ENCODE data around the gene ABCC10. TPM values are rescaled to one million over a fixed set of nuclear protein-coding genes. Genes with fewer than 3 reads are reported as not detected.
"Not testable (repeated sequence)": the region's sequence is repeated elsewhere in the genome, so short reads cannot be mapped to it uniquely, and the experiment has no call there.

ABCC10 gene
- total RNA-seq, 1 experiment from 2014 or later, result 25.9 TPM

DNA sequence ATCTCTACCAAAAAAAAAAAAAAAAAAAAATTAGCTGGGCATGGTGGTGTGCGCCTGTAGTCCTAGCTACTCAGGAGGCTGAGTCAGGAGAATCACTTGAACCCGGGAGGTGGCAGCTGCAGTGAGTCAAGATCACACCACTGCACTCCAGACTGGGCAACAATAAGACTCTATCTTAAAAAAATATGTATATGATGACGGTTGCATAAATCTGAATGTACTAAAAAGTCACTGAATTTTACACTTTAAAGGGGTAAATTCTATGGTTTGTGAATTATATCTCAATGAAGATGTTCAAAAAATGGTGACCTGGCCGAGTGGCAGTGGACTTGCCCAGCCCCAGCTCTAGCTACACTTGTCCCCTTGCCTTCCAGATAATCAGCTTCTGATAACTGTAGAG lies 10.4 kb upstream of the ABCC10 start:
- Mint-ChIP-seq H3K4me3 (ENCODE audit: unreplicated experiment) (no peak overlapping the region), H3K36me3 (ENCODE audit: insufficient read depth, unreplicated experiment) (no peaks in the 10 kb centered on the region), H3K9me3 (ENCODE audit: unreplicated experiment) (no peaks in the 10 kb centered on the region), H3K4me1 (ENCODE audit: insufficient read depth, unreplicated experiment) (no peaks in the 10 kb centered on the region), H3K27ac (ENCODE audit: low read depth, unreplicated experiment) (no peak overlapping the region), H3K27me3 (ENCODE audit: insufficient read depth, unreplicated experiment) (no peaks in the 10 kb centered on the region)
- BruUV-seq (replicated peaks), result no TSS peak
- CTCF ChIA-PET, result no interaction called here
- TF ChIP-seq, protein P1, sequence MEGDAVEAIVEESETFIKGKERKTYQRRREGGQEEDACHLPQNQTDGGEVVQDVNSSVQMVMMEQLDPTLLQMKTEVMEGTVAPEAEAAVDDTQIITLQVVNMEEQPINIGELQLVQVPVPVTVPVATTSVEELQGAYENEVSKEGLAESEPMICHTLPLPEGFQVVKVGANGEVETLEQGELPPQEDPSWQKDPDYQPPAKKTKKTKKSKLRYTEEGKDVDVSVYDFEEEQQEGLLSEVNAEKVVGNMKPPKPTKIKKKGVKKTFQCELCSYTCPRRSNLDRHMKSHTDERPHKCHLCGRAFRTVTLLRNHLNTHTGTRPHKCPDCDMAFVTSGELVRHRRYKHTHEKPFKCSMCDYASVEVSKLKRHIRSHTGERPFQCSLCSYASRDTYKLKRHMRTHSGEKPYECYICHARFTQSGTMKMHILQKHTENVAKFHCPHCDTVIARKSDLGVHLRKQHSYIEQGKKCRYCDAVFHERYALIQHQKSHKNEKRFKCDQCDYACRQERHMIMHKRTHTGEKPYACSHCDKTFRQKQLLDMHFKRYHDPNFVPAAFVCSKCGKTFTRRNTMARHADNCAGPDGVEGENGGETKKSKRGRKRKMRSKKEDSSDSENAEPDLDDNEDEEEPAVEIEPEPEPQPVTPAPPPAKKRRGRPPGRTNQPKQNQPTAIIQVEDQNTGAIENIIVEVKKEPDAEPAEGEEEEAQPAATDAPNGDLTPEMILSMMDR (IDR thresholded peaks at IDR 0.05; ENCODE audit: unreplicated experiment), result no peak
- POLR2A ChIA-PET, result interaction anchor here (0.6 kb wide), 1 partner anchor 34 kb away, joined by 3 read pairs; no protein-coding TSS in a partner anchor
- no peak for DNase-seq (ENCODE audit: unreplicated experiment)
- intact Hi-C loops (cut with micrococcal nuclease), result no loop called here

DNA sequence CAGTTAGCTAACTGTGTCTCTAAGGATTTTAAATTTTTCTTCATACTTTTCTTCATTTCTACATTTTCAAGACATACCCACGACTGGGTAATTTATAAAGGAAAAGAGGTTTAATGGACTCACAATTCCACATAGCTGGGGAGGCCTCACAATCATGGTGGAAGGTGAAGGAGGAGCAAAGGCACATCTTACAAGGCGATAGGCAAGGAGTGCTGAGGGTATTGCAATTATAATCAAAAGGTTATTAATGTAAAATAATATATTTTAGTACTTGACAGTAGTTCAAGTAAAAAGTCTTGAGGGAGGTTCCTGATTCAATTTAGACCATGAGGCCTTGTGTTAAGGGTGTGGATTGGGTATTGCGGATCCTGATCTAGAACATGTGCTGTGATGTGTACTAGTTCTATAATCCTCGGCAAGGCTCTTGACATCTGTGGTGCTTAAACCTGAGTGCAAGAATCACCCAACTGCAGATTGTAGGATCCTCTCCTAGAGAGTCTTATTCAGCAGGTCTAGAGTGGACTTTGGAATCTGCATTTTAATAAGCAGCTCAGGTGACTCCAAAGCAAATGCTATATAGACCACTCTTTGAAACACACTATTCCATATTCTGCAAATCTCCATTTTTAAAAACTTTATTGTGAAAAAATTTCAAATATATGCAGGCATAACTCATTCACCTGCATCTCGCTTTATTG lies 7.2 kb upstream of the ABCC10 start:
- H3K9me3 Mint-ChIP-seq (ENCODE audit: unreplicated experiment), result no peaks in the 10 kb centered on the region
- ChIA-PET CTCF (interaction anchor here (0.6 kb wide), 1 partner anchor 171 kb away, joined by 4 read pairs; no protein-coding TSS in a partner anchor), POLR2A (interaction anchor here (0.9 kb wide), 1 partner anchor 10 kb away, joined by 3 read pairs; no protein-coding TSS in a partner anchor)
- no peak overlapping the region for H3K4me3 Mint-ChIP-seq (ENCODE audit: unreplicated experiment)
- no peaks in the 10 kb centered on the region for H3K36me3 Mint-ChIP-seq (ENCODE audit: insufficient read depth, unreplicated experiment)
- no peaks in the 10 kb centered on the region for H3K4me1 Mint-ChIP-seq (ENCODE audit: insufficient read depth, unreplicated experiment)
- intact Hi-C loops (cut with micrococcal nuclease), result no loop called here
- no TSS peak for BruUV-seq (replicated peaks)
- TF ChIP-seq, protein P1 (IDR thresholded peaks at IDR 0.05; ENCODE audit: unreplicated experiment), result no peak
- no peaks in the 10 kb centered on the region for H3K27me3 Mint-ChIP-seq (ENCODE audit: insufficient read depth, unreplicated experiment)
- no peak for DNase-seq (ENCODE audit: unreplicated experiment)
- H3K27ac Mint-ChIP-seq (ENCODE audit: low read depth, unreplicated experiment), result no peak overlapping the region

DNA sequence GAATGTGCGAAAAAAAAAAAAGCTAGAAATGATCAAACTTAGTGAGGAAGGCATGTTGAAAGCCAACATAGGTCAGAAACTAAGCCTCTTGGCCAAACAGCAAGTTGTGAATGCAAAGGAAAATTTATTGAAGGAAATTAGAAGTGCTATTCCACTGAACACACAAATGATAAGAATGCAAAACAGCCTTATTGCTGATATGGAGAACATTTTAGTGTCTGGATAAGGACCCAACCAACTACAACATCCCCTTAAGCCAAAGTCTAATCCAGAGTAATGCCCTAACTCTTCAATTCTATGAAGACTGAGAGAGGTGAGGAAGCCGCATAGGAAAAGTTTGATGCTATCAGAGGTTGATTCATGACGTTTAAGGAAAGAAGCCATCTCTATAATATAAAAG lies 5.5 kb upstream of the ABCC10 start:
- H3K36me3 Mint-ChIP-seq (ENCODE audit: insufficient read depth, unreplicated experiment), result no peaks in the 10 kb centered on the region
- H3K27me3 Mint-ChIP-seq (ENCODE audit: insufficient read depth, unreplicated experiment), result no peaks in the 10 kb centered on the region
- no peak for DNase-seq (ENCODE audit: unreplicated experiment)
- H3K4me3 Mint-ChIP-seq (ENCODE audit: unreplicated experiment), result no peak overlapping the region
- no TSS peak for BruUV-seq (replicated peaks)
- no peaks in the 10 kb centered on the region for H3K4me1 Mint-ChIP-seq (ENCODE audit: insufficient read depth, unreplicated experiment)
- no peaks in the 10 kb centered on the region for H3K9me3 Mint-ChIP-seq (ENCODE audit: unreplicated experiment)
- no peak overlapping the region for H3K27ac Mint-ChIP-seq (ENCODE audit: low read depth, unreplicated experiment)
- POLR2A ChIA-PET, result no interaction called here
- CTCF ChIA-PET, result interaction anchor here (0.7 to 1.5 kb wide), 2 partner anchors 15 to 89 kb away, joined by 3 to 6 read pairs; no protein-coding TSS in a partner anchor
- intact Hi-C loops (cut with micrococcal nuclease), result no loop called here
- TF ChIP-seq, protein P1 (IDR thresholded peaks at IDR 0.05; ENCODE audit: unreplicated experiment), result no peak

DNA sequence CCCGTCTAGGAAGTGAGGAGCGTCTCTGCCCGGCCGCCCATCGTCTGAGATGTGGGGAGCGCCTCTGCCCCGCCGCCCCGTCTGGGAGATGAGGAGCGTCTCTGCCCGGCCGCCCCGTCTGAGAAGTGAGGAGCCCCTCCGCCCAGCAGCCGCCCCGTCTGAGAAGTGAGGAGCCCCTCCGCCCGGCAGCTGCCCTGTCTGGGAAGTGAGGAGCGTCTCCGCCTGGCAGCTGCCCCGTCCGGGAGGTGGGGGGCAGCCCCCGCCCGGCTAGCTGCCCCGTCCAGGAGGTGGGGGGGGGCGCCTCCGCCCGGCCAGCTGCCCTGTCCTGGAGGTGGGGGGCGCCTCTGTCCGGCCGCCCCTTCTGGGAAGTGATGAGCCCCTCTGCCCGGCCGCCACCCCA lies 2.3 kb upstream of the ABCC10 start:
- H3K36me3 Mint-ChIP-seq (ENCODE audit: insufficient read depth, unreplicated experiment); POLR2A ChIA-PET; H3K27ac Mint-ChIP-seq (ENCODE audit: low read depth, unreplicated experiment); intact Hi-C loops (cut with micrococcal nuclease); BruUV-seq (replicated peaks); CTCF ChIA-PET; DNase-seq (ENCODE audit: unreplicated experiment); H3K27me3 Mint-ChIP-seq (ENCODE audit: insufficient read depth, unreplicated experiment); H3K9me3 Mint-ChIP-seq (ENCODE audit: unreplicated experiment); H3K4me3 Mint-ChIP-seq (ENCODE audit: unreplicated experiment): not testable (repeated sequence)
- peaks cover 10% of the 10 kb centered on the region for H3K4me1 Mint-ChIP-seq (ENCODE audit: insufficient read depth, unreplicated experiment)

All from MCF 10A (cell line).